GM15510 (cell line): ENCODE data around the gene KAT6B.

ENCODE experiments used
- POLR2A ChIP-seq: IDR thresholded peaks from 3 replicates; pipeline ENCODE4 v1.6.1; 2011; ENCODE audit warnings: borderline replicate concordance; ENCODE audit not compliant: insufficient read length; ENCODE audit errors: extremely low read depth

KAT6B gene

DNA sequence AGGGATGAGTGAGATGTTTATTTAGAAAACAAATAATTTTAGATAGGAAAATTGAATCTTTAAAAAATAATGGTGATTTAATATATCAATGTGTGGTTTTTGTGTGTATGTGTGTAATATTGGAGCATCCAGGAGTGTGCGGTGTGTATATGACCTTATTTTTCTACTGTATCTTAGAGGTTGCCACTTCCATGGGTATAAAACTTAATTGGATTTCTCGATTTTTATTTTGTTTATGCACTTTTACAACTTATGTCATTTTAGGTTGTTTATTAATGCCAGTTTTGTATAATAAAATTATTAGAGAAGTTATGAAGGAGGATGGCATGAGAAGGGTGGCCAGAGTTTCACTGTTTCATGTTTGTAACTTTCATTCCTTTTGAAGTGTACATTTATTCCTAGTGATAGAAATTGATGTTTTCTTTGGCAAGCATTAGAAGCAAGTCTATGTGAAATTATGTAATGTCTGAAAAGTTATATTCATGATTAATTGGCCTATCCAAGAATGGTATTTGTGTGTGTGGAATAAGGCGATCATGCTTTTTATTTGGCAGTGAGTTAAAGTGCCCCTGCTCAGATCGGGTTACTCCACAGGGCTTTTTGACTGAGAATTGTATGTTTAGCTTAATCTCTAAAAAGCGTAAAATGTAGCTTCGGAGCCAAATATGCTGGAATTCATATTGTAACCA is 110.3 kb downstream of the KAT6B start:
- TF ChIP-seq POLR2A: no peak

DNA sequence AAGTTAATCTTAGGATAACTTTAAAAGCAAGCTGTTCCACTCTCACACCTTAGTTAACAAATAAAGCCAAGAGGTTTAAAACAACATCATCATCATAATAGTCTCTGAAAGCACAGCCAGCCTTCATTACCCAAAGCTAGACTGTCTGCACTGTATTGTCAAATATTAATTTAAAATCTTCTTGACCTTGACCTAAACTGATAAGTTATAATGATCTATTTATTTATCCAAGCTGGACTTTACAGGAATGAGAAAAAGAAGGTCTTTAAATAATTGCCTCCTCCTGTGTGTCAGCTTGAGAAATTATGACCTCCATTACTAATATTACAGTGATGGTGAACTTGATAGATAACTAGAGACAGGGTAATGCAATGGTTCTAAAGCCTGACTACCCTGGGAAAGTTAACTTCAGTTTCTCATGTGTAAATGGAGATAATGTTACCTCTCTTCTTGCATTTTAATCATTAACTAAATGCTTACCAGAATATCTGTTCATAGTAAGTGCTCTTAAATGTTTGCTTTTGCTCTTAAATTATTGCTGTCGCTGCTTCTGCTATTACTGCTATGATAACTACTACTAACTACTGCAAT is 111.0 kb downstream of the KAT6B start:
- TF ChIP-seq POLR2A: no peak

DNA sequence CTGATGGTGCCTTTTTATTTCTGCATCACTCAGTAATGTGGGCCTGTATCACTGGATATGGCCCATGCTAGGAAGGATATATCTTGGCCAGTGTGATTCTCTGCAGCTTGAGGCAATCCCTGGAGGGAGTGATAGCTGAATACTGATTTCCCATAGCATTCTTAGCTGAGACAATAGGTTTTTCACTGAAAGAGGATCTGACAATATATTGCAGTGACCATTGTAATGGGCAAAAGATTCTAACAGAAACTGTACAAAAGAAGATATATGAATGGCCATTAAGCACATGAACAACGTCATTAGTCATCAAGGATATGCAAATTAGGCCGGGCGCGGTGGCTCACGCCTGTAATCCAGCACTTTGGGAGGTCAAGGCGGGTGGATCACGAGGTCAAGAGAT is 117.8 kb downstream of the KAT6B start:
- TF ChIP-seq POLR2A: no peak

DNA sequence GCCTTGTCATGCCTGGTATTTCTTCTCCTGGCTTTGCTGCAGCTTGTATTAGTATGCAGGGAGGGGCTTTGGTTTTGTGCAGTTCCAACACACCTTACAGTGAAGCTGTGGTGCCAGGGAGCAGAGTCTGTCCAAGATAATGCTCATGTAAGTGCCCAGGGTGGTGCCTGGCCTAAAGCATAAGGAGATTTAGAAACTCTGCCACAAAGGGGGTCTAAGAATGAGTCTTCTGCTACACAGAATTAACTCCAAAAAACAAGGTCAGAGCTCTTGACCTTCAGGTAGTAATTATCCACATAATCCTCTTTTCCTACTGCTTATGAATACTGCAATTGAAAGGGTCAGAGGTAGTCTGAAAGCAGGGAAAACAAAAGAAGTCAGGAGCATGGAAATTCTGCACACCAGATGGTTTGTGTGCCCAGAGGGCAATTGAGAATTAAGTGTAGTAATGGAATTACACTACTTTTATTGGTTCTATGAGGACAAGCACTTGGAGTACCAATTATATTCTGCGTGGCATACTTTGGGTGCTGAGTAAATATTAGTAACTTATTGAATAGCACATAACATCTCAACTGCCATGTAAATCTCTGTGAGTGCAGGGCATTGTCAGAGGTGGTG is 121.5 kb downstream of the KAT6B start:
- no peak for TF ChIP-seq POLR2A

DNA sequence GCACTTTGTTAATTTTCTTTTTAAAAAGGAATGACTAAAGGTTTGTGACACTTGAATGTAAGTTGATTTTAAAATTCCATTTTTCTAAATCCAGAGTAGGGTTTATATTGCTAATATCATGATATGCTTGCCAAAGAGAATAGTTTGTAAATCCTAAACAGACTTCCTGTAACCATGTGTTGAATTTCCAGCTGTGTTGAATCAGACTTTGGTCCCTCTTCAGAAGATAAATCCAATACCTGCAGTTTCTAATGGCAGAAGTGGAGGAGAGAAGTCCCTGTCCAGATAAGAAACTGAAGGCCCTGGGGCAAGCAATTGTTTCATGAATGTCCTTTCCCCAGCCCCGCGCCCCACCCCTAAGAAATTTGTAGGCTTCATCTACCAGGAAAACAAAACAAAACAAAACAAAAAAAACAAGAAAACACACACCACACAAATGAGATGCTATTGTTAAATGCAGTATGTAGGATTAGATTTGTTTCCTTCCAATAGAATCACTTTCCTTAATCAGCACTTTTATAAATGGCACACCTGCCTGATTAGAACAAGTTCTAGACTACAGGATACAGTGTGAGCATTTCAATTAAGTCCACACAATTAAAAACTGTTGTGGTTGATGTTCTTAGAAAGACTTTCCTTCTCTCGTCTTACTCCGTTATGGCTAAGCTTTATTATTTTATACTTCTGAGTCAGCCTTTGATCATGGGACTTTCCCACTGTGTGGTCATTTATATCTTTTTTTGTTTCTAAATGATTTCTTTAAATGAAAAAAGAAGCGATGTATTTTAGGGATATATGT is 122.8 kb downstream of the KAT6B start:
- TF ChIP-seq POLR2A: no peak

DNA sequence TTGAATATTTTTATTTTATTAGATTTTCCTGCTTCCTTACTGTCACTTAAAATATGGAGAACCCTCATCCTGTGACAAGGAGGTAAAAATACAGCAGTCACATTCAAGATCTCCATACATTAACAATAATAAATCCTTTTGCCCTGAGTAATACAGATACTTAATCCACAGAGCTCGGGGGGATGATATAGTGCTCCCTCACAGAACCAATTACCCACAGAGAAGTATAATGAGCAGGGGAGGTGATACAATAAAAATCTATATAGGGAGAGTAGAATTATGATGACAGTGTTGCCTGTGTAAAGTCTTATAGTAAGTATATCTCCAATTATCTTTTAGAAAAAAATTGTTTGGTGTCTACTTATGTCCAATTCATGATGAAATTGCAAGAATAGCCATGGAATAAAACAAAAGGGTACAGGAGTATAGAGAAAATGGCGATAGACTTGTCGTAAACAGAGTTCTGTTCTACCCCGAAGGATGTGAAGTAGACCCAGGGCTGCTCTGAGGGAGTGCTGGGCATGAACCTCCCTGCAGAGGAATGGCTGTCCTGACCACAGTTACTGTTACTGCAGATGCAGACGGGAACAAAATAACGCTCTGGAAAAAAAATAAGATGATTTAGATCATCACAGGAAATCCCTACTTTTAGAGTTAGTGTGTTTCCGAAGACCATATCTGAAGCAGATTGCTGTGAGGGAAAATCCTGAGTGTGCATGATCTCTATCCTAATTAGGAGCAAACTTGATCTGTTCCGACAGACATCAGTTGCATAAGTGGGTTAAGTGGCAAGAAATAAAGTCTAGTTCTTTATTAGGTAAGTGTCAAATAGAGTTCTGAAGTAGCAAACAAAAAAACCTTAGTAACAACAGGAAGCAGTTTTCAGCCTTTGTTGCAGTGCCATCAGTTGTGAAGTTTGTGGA is 123.7 kb downstream of the KAT6B start:
- TF ChIP-seq POLR2A: no peak

DNA sequence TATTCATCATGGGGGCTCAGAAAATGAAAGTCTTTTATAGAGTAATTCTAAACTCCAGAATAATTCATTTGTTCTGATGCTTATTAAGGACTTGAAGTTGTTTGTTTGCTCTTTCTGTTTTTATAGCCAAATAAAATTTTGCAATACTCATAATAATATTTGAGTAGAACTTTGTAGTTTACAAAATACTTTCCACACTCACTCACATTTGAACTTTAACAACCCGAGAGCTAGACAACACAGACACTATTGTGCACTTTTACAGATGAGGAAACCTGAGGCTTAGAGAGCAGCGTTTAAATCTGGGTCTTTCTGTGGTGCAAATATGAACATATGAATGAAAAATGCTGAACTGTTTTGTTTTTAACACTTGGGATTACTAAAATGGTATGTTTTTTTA is 126.8 kb downstream of the KAT6B start:
- no peak for TF ChIP-seq POLR2A

DNA sequence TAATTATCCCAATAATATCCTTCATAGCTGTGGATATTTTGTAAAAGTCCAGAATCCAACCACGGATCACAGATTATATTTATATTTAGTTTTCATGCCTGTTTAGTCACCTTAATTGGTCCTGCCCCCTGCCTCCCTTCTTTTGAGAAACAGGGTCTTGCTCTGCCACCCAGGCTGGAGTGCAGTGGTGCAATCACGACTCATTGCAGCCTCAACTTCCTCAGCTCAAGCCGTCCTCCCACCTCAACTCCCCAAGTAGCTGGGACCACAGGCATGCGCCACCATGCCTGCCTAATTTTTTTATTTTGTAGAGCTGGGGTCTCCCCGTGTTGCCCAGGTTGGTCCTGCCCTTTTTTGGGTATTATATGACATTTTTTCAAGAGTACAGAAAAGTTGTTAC is 129.4 kb downstream of the KAT6B start:
- TF ChIP-seq POLR2A: no peak

DNA sequence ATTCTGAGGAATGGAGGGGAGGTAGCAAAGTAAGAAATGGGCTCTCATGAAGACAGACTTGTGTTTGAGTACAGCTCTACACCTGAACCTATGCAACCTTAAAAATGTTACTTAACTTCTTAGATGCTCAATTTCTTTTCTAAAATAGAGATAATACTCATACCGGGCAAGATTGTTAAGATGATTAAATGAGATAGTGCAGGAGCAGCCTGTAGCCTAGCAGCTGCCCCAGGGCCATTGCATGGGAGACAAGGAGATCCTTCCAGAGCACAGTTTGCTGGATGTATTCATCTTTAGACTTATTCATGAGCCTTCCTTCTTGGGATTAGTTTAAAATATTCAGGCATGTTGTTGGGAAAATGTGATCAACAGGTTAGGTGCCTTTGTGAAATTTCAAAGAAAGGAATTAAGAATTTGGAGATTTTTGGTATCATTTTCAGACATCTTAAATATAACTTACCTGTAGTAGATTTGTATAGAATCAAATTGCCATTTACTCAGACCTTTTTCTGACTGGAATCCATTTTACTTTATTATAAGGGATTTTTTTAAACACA is 130.2 kb downstream of the KAT6B start:
- TF ChIP-seq POLR2A: no peak

DNA sequence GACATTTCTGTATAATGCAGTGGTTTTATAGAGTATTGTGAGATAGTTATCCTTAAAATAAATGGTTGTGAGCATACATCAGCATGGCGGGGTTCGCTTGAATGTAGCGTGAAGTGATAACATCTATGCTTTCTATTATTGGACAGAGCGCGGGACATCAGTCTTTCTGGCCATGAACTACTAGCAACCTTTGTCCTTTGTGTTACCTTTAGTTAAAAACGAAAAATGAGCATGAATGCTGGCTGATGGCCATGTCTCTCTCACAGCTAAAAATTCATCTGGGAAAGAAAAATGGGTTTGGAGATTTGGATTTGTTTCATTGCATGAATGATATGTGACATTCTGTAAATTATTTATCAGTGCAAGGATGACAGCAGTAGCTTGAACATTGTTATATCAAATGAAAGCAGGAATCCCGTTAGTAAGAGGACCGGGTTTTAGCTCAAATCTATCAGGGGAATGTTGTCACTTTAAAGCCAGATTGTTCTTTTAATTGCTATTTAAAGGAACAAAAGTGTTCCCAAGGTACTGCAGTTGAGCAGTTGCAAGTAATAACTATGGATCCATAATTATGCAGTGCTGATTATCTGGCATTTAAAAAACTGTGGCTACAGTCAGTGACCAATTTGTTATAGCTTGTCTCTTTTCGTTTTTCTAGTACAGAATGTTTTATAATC is 131.0 kb downstream of the KAT6B start:
- no peak for TF ChIP-seq POLR2A

DNA sequence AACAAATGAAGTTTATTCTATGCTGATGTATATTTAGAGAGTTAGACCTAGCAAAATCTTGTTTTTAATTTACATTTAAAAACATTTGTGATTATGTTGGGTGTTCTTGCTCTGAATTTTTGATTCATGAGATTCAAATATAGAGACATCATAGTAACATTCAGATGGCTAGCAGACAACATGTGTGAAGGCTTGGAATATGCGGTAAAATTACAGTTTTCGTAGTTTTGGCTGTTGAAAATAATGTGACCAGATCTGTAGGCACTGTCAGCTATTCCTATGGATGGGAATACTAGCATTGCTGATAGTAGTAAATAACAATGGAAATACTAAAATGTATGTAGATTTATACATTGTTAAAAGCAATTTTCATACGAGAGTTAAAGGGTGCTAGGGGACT is 131.9 kb downstream of the KAT6B start:
- TF ChIP-seq POLR2A: no peak

DNA sequence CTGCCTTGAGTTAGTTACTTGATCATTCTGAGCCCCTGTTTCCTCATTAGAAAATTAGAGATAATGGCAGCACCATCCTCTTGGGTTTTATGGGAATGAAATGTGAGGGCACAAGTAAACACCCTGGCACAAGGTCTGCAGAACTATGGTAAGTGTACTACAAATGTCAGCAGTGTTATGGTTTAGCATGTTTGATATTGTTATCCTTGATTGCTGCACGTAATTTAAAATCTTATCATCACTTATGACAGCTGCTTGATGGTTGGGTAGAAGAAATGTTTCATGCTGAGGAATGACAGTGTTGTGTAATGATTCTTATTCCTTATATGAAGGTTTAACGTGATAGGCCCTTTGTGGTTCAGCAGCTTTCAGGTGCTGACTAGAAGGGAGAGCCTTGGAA is 134.3 kb downstream of the KAT6B start:
- no peak for TF ChIP-seq POLR2A

DNA sequence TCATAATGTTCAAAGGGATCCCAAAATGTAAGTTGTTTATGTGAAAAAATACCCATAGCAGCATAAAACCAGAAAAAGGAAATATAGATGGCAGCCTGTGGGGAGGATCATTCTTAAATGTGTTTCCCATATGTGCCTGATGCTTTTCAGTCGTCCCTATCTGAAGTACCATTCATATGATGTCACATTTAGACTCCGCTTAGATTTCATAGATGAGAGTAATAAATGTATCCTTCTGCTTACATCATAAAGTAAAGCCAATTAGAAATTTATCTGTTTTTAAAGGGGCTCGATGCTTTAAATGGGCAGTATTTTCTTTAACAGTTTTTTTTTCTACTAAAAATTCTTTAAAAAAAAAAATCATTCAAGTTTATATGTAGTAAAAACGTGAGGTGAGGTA is 136.1 kb downstream of the KAT6B start:
- no peak for TF ChIP-seq POLR2A
